ENCODE data around the gene NPAS2.

Gene NPAS2

GRCh38 chr2:100997509-100998234 lies 177.7 kb downstream of the NPAS2 start:
- DNase-seq: no peak

- no peak for DNase-seq
These were observed 178.3 kb downstream of the NPAS2 start for GRCh38 chr2:100998235-100998573.

GRCh38 chr2:100999995-101000394 lies 180.1 kb downstream of the NPAS2 start:
- DNase-seq: no peak

GRCh38 chr2:101001691-101002561 lies 182.0 kb downstream of the NPAS2 start, which contains the start of gene RPL31:
Gene RPL31, plus strand, starts transcription at chr2:101002289. Its CDS starts 413 bp downstream, at chr2:101002702.
- DNase-seq: peak; percentile 58

GRCh38 chr2:101002562-101003277 lies 182.8 kb downstream of the NPAS2 start:
- no peak for DNase-seq

GRCh38 chr2:101003278-101003775 lies 183.4 kb downstream of the NPAS2 start:
- DNase-seq: no peak

- no peak for DNase-seq
These were observed 184.8 kb downstream of the NPAS2 start for GRCh38 chr2:101004620-101005325.

GRCh38 chr2:101006065-101006715 lies 186.3 kb downstream of the NPAS2 start:
- no peak for DNase-seq

- no peak for DNase-seq
These were observed 187.7 kb downstream of the NPAS2 start for GRCh38 chr2:101007415-101008345.

GRCh38 chr2:101011152-101011551 lies 191.2 kb downstream of the NPAS2 start:
- DNase-seq: no peak

- DNase-seq: no peak
These were observed 192.2 kb downstream of the NPAS2 start for GRCh38 chr2:101012054-101012705.

- DNase-seq: no peak
These were observed 192.8 kb downstream of the NPAS2 start for GRCh38 chr2:101012706-101013181.

- no peak for DNase-seq
These were observed 194.4 kb downstream of the NPAS2 start for GRCh38 chr2:101014264-101014857.

- no peak for DNase-seq
These were observed 197.4 kb downstream of the NPAS2 start for GRCh38 chr2:101017371-101017770.

GRCh38 chr2:101018934-101019333 lies 199.0 kb downstream of the NPAS2 start:
- DNase-seq: no peak

GRCh38 chr2:101022221-101022620 lies 202.3 kb downstream of the NPAS2 start:
- no peak for DNase-seq

- DNase-seq: no peak
These were observed 203.6 kb downstream of the NPAS2 start for GRCh38 chr2:101023327-101024107.

GRCh38 chr2:101025561-101025960 lies 205.6 kb downstream of the NPAS2 start:
- no peak for DNase-seq

GRCh38 chr2:101026253-101026701 lies 206.3 kb downstream of the NPAS2 start:
- DNase-seq: no peak
